Adrenal gland (tissue), 12 donors: ENCODE results near the gene ST6GALNAC5. TPM values are rescaled to one million over a fixed set of nuclear protein-coding genes. Genes with fewer than 3 reads are reported as not detected.

Source experiments
- DNase-seq, 7 donors: peaks; one replicate each; pipeline ENCODE4 v3.0.0-alpha.2; 2019 to 2020
- H3K27ac ChIP-seq, 5 donors: fragments of 200-600 bp; sonication (generic) in 4 of 5; 1 replicate in 3 of 5; 2 replicates in 2 of 5; pipeline versions ENCODE4 v1.5.1 to v1.8.0; 2016 to 2020; ENCODE audit warnings: mild to moderate bottlenecking in 1 of 5
- H3K27me3 ChIP-seq: fragments of 200-600 bp; 2 replicates; pipeline ENCODE4 v1.8.0; 2021
- H3K36me3 ChIP-seq, 2 donors: fragments of 200-600 bp; replicated peaks in 1 of 2; 1 replicate in 1 of 2; 2 replicates in 1 of 2; pipeline versions ENCODE4 v1.5.1 to v1.8.0; 2018 to 2022
- H3K4me1 ChIP-seq, 2 donors: fragments of 200-600 bp; replicated peaks in 1 of 2; 1 replicate in 1 of 2; 2 replicates in 1 of 2; pipeline versions ENCODE4 v1.5.1 to v1.8.0; 2018 to 2021
- H3K4me3 ChIP-seq, 4 donors: fragments of 200-600 bp; sonication (generic) in 3 of 4; one replicate each; pipeline ENCODE4 v1.5.1; 2016 to 2018
- H3K9me3 ChIP-seq, 3 donors: fragments of 200-600 bp; sonication (generic) in 1 of 3; replicated peaks in 1 of 3; 1 replicate in 2 of 3; 2 replicates in 1 of 3; pipeline versions ENCODE4 v1.5.1 to v1.8.0; 2016 to 2021
- CTCF ChIP-seq, 6 experiments: fragments of 450-650 bp in 4 of 6; fragments of 200-600 bp in 2 of 6; sonication (generic) in 1 of 6; IDR thresholded peaks; 1 replicate in 5 of 6; 2 replicates in 1 of 6; pipeline versions ENCODE4 v1.5.1 to v1.8.0; 2016 to 2021; ENCODE audit warnings: antibody characterized with exemption in 6 of 6, mild to moderate bottlenecking in 2 of 6, moderate library complexity in 1 of 6
- POLR2A ChIP-seq, 2 donors: fragments of 450-650 bp; IDR thresholded peaks; one replicate each; pipeline ENCODE4 v1.6.1; 2017; ENCODE audit warnings: antibody characterized with exemption in 2 of 2, mild to moderate bottlenecking in 2 of 2, moderate library complexity in 1 of 2
- WGBS, 4 donors: extraction: QIAGEN DNeasy Blood & Tissue Kit in 2 of 4; methylation state at CpG; one replicate each; pipeline versions ENCODE4 v1.1.5 to v1.1.7; 2013 to 2017; 5-methylcytosine and 5-hydroxymethylcytosine counted together
- intact Hi-C, 2 donors: fragments of 100-400 bp; cut with DNase I; formaldehyde crosslinking; loops; one replicate each; pipeline versions ENCODE4 v1.14.1 to v1.15.0; 2022 to 2023
- polyA plus RNA-seq, 3 donors: library from polyadenylated mRNA; stranded (reverse); fragments of 200-250 nt in 2 of 3; fragments of 350-450 nt in 1 of 3; fragmentation: Illumina TruSeq in 1 of 3; extraction: RNeasy Lipid Tissue Mini Kit (QIAGEN cat#74804) in 1 of 3; gene quantifications; one replicate each; pipeline ENCODE4 v1.2.3, GENCODE V29; 2013 to 2014
- total RNA-seq, 9 donors: library from RNA; depleted of rRNA in 4 of 9; stranded (reverse); fragments of >200 nt in 4 of 9; fragments of 120-200 nt in 1 of 9; fragmentation: NEBNext Ultra II Directional in 1 of 9; extraction: Animal tissue kit (Norgen Biotek cat#: 25700) in 1 of 9; gene quantifications; one replicate each; pipeline versions ENCODE4 v1.1.0 to v1.2.4, GENCODE V29; 2013 to 2023
- donor health status: healthy with polysubstance abuse.
- donor health status: Bipolar disorder and iron deficiency.
- donor health status: DM: yes; HTN: yes; CAD: no.
- donor health status: DM: no; HTN: no; CAD: no.
- donor health status: DM: no; HTN: no; CAD: no.
- donor health status: DM: yes; HTN: yes; CAD: no.

The ST6GALNAC5 gene
- total and polyA plus RNA-seq, 12 donors: 1.1 to 48.4 (median 21.4) TPM

GRCh38 chr1:76833151-76833550, 34.1 kb upstream of the ST6GALNAC5 start:
- WGBS, 4 donors: 88 to 100% (median 93%) methylated on average over 1 of the region's 1 CpG
- Histone ChIP-seq H3K9me3 (no peaks in the 10 kb centered on the region), H3K27me3 (no peaks in the 10 kb centered on the region), H3K4me3 (no peak overlapping the region), H3K27ac (no peak overlapping the region), H3K4me1 (no peaks in the 10 kb centered on the region), H3K36me3 (no peaks in the 10 kb centered on the region)
- TF ChIP-seq CTCF (IDR thresholded peaks at IDR 0.05) (no peak), POLR2A (IDR thresholded peaks at IDR 0.05) (no peak)
- no peak for DNase-seq
- intact Hi-C loops: no loop called here

DNA sequence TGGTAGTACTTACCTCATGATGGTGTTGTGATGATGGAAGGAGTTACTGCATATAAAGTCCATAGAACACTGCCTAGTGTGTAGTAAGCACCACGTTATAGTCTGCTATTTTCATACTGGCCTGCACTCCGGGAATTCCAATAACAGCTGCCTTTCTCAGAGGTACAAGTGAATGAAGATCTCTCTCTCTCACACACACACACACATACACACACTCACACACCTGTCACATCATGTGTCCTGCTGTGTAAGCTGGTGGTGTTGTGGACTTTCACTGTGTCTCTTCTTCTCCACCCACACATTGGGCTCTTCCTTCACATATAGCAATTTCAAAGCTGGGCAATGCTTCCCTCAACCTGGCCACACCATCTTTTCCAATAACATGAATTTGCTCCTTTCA, 33.4 kb upstream of the ST6GALNAC5 start:
- no peak for TF ChIP-seq POLR2A (IDR thresholded peaks at IDR 0.05)
- TF ChIP-seq CTCF (IDR thresholded peaks at IDR 0.05): no peak
- Histone ChIP-seq H3K4me3 (no peak overlapping the region), H3K9me3 (no peaks in the 10 kb centered on the region), H3K4me1 (no peaks in the 10 kb centered on the region), H3K27ac (no peak overlapping the region), H3K27me3 (no peaks in the 10 kb centered on the region), H3K36me3 (no peaks in the 10 kb centered on the region)
- 84 to 93% (median 86%) methylated on average over 2 of the region's 2 CpGs for WGBS, 4 donors
- DNase-seq: no peak
- intact Hi-C loops: no loop called here

- H3K4me3 ChIP-seq: no peak overlapping the region
- H3K27me3 ChIP-seq: no peaks in the 10 kb centered on the region
- TF ChIP-seq CTCF (IDR thresholded peaks at IDR 0.05) (no peak), POLR2A (IDR thresholded peaks at IDR 0.05) (no peak)
- DNase-seq: no peak
- no peak overlapping the region for H3K27ac ChIP-seq
- H3K4me1 ChIP-seq: no peaks in the 10 kb centered on the region
- no peaks in the 10 kb centered on the region for H3K36me3 ChIP-seq
- no peaks in the 10 kb centered on the region for H3K9me3 ChIP-seq
- intact Hi-C loops: no loop called here
Measured at GRCh38 chr1:76835203-76835602, 32.1 kb upstream of the ST6GALNAC5 start.

GRCh38 chr1:76840278-76840677, 27.0 kb upstream of the ST6GALNAC5 start:
- Histone ChIP-seq H3K4me1 (no peaks in the 10 kb centered on the region), H3K36me3 (no peaks in the 10 kb centered on the region), H3K27ac (no peak overlapping the region), H3K27me3 (no peaks in the 10 kb centered on the region), H3K4me3 (no peak overlapping the region), H3K9me3 (no peaks in the 10 kb centered on the region)
- DNase-seq: no peak
- WGBS, 4 donors: 90 to 96% (median 92%) methylated on average over 2 of the region's 2 CpGs
- intact Hi-C loops: no loop called here
- no peak for TF ChIP-seq CTCF (IDR thresholded peaks at IDR 0.05)
- no peak for TF ChIP-seq POLR2A (IDR thresholded peaks at IDR 0.05)
